ENCODE results near the gene ZNF638.

DNA sequence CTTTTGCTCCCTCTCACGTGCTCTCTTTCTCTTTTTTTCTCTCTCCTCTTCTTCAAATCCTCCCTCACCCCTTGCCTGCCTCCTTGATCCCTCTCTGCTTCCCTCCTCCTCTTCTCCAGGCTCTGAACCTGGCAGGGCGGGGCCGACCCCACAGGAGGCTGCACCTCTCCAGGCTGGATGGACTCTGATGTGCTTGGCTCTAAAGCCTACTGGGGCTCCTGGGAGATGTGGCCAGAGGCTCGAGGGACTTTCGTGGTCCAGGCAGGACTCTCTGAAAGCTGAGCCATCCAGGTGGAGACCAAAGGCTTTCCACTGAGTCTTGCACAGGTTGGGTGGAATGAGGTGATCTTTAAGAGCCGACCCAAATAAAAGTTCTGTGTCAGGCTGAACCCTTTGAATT is 147.2 kb downstream of the ZNF638 start:
- TF ChIP-seq, protein P1, sequence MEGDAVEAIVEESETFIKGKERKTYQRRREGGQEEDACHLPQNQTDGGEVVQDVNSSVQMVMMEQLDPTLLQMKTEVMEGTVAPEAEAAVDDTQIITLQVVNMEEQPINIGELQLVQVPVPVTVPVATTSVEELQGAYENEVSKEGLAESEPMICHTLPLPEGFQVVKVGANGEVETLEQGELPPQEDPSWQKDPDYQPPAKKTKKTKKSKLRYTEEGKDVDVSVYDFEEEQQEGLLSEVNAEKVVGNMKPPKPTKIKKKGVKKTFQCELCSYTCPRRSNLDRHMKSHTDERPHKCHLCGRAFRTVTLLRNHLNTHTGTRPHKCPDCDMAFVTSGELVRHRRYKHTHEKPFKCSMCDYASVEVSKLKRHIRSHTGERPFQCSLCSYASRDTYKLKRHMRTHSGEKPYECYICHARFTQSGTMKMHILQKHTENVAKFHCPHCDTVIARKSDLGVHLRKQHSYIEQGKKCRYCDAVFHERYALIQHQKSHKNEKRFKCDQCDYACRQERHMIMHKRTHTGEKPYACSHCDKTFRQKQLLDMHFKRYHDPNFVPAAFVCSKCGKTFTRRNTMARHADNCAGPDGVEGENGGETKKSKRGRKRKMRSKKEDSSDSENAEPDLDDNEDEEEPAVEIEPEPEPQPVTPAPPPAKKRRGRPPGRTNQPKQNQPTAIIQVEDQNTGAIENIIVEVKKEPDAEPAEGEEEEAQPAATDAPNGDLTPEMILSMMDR (IDR thresholded peaks at IDR 0.05; ENCODE audit: insufficient read depth, low read length, poor library complexity, severe bottlenecking) = no peak
- no peak for TF ChIP-seq EZH2phosphoT487 (conservative IDR thresholded peaks at IDR 0.05; ENCODE audit: low read length)
